GM23248 (cell line): ENCODE results near the gene URAD. TPM values are rescaled to one million over a fixed set of nuclear protein-coding genes. Genes with fewer than 3 reads are reported as not detected.
A peak's percentile ranks its signal among the peaks of the same experiment; 100 is the strongest.

ENCODE experiments used
- DNase-seq: peaks from one replicate; pipeline ENCODE4 v3.0.0-alpha.2; 2015
- H2AFZ ChIP-seq: fragments of 200-600 bp; sonication (generic); 2 replicates; pipeline ENCODE4 v1.6.1; 2016; ENCODE audit warnings: antibody characterized with exemption
- H3F3A ChIP-seq: fragments of 200-600 bp; sonication (generic); 2 replicates; pipeline ENCODE4 v1.6.1; 2016; ENCODE audit warnings: mild to moderate bottlenecking, antibody characterized with exemption, mixed run types; ENCODE audit not compliant: insufficient read depth
- H3K27ac ChIP-seq: fragments of 200-600 bp; sonication (generic); 2 replicates; pipeline ENCODE4 v1.5.1; 2016; ENCODE audit warnings: mild to moderate bottlenecking
- H3K27me3 ChIP-seq: fragments of 200-600 bp; sonication (generic); replicated peaks from 2 replicates; pipeline ENCODE4 v1.6.1; 2016; ENCODE audit warnings: mild to moderate bottlenecking; ENCODE audit not compliant: insufficient read depth
- H3K36me3 ChIP-seq: fragments of 200-600 bp; sonication (generic); 2 replicates; pipeline ENCODE4 v1.6.1; 2016; ENCODE audit warnings: low read depth, mild to moderate bottlenecking
- H3K4me1 ChIP-seq: fragments of 200-600 bp; sonication (generic); 2 replicates; pipeline ENCODE4 v1.6.1; 2016; ENCODE audit warnings: mild to moderate bottlenecking; ENCODE audit not compliant: insufficient read depth
- H3K4me2 ChIP-seq: fragments of 200-600 bp; sonication (generic); one replicate; pipeline ENCODE4 v1.6.1; 2016; ENCODE audit warnings: mild to moderate bottlenecking; ENCODE audit not compliant: unreplicated experiment
- H3K4me3 ChIP-seq: fragments of 200-600 bp; sonication (generic); 2 replicates; pipeline ENCODE4 v1.5.1; 2016; ENCODE audit warnings: mild to moderate bottlenecking
- H3K79me2 ChIP-seq: fragments of 200-600 bp; sonication (generic); 2 replicates; pipeline ENCODE4 v1.6.1; 2016; ENCODE audit warnings: mild to moderate bottlenecking; ENCODE audit not compliant: insufficient read depth
- H3K9ac ChIP-seq: fragments of 200-600 bp; sonication (generic); 2 replicates; pipeline ENCODE4 v1.6.1; 2016; ENCODE audit warnings: mild to moderate bottlenecking
- H3K9me2 ChIP-seq: fragments of 200-600 bp; sonication (generic); 2 replicates; pipeline ENCODE4 v1.6.1; 2016; ENCODE audit warnings: mixed run types, mild to moderate bottlenecking, moderate library complexity; ENCODE audit not compliant: insufficient read depth
- H3K9me3 ChIP-seq: fragments of 200-600 bp; sonication (generic); one replicate; pipeline ENCODE4 v1.6.1; 2017; ENCODE audit warnings: low read depth
- H4K20me1 ChIP-seq: fragments of 200-600 bp; sonication (generic); 2 replicates; pipeline ENCODE4 v1.6.0; 2016; ENCODE audit not compliant: insufficient read depth
- EZH2 ChIP-seq: fragments of 200-600 bp; sonication (generic); IDR thresholded peaks from 2 replicates; pipeline ENCODE4 v1.6.1; 2018; ENCODE audit warnings: antibody characterized with exemption, mild to moderate bottlenecking; ENCODE audit not compliant: insufficient read depth, poor library complexity, severe bottlenecking
- EZH2phosphoT487 ChIP-seq: fragments of 200-600 bp; sonication (generic); IDR thresholded peaks from 2 replicates; pipeline ENCODE4 v1.6.1; 2018; ENCODE audit warnings: antibody characterized with exemption, moderate library complexity, mild to moderate bottlenecking, low read depth; ENCODE audit not compliant: insufficient read depth
- WGBS, 2 experiments: methylation state at CpG; one replicate each; pipeline ENCODE4 v1.1.6; 2015 to 2017; ENCODE audit warnings: low lambda C conversion rate in 2 of 2, low coverage in 1 of 2; ENCODE audit errors: missing lambda C conversion rate in 2 of 2; 5-methylcytosine and 5-hydroxymethylcytosine counted together
- in situ Hi-C: fragments of 300-500 bp; cut with MboI; formaldehyde crosslinking; loops from 2 replicates; pipeline ENCODE4 v1.15.0; 2020
- polyA plus RNA-seq: library from polyadenylated mRNA; unstranded; fragments of >200 nt; fragmentation: Nextera tagmentation; extraction: Ambion mirVana; gene quantifications from 2 replicates; pipeline ENCODE4 v1.2.1, GENCODE V29; 2016
- total RNA-seq: library from RNA; depleted of rRNA; stranded (reverse); fragments of >200 nt; shearing (Covaris generic); gene quantifications from 2 replicates; pipeline ENCODE4 v1.2.3, GENCODE V29; 2014

URAD gene
- total and polyA plus RNA-seq, 2 experiments from 2014 or later, result not detected

GRCh38 chr13:27960362-27961226 is 27.9 kb downstream of the URAD start:
- Histone ChIP-seq H3K27me3 (peaks cover 95% of the 10 kb centered on the region), H3K9me2 (no peaks in the 10 kb centered on the region), H3K4me1 (peaks cover 12% of the 10 kb centered on the region; the same call in 1 of the 2 replicates), H3K4me2 (peak overlapping the region; percentile 67), H3K9me3 (no peaks in the 10 kb centered on the region), H4K20me1 (no peaks in the 10 kb centered on the region), H3F3A (no peaks in the 10 kb centered on the region), H3K9ac (no peak overlapping the region), H2AFZ (peak overlapping the region; percentile 61), H3K4me3 (peak overlapping the region; percentile 52), H3K79me2 (no peaks in the 10 kb centered on the region), H3K27ac (no peak overlapping the region), H3K36me3 (no peaks in the 10 kb centered on the region)
- peak; percentile 55 for DNase-seq
- in situ Hi-C loops, result no loop called here
- TF ChIP-seq EZH2phosphoT487, result 0 out of 2 replicates have a peak, but pooled peaks have one; percentile 40
- TF ChIP-seq EZH2, result peak; percentile 35
- WGBS, 2 experiments, result 1 to 3% methylated on average over 55 to 65 of the region's 73 CpGs

GRCh38 chr13:27959976-27960361 is 28.5 kb downstream of the URAD start:
- Histone ChIP-seq H2AFZ (peak overlapping the region; percentile 61), H3F3A (no peaks in the 10 kb centered on the region), H3K9me3 (no peaks in the 10 kb centered on the region), H3K9ac (no peak overlapping the region), H3K4me1 (peaks cover 12% of the 10 kb centered on the region; the same call in 1 of the 2 replicates), H3K4me2 (peak overlapping the region; percentile 67), H3K79me2 (no peaks in the 10 kb centered on the region), H3K27ac (no peak overlapping the region), H3K9me2 (no peaks in the 10 kb centered on the region), H4K20me1 (no peaks in the 10 kb centered on the region), H3K27me3 (peaks cover 95% of the 10 kb centered on the region), H3K36me3 (no peaks in the 10 kb centered on the region), H3K4me3 (peak overlapping the region; percentile 52)
- DNase-seq, result no peak
- WGBS, 2 experiments, result 19 to 21% methylated on average over 14 of the region's 14 CpGs
- TF ChIP-seq EZH2, result peak; percentile 43
- TF ChIP-seq EZH2phosphoT487, result no peak
- in situ Hi-C loops, result no loop called here

GRCh38 chr13:27956576-27957300 is 31.8 kb downstream of the URAD start:
- in situ Hi-C loops, result no loop called here
- Histone ChIP-seq H3K9ac (no peak overlapping the region), H3F3A (no peaks in the 10 kb centered on the region), H3K27me3 (peaks cover 83% of the 10 kb centered on the region), H2AFZ (no peak overlapping the region), H4K20me1 (no peaks in the 10 kb centered on the region), H3K4me1 (peaks cover 12% of the 10 kb centered on the region; the same call in 1 of the 2 replicates), H3K9me2 (no peaks in the 10 kb centered on the region), H3K4me3 (no peak overlapping the region), H3K79me2 (no peaks in the 10 kb centered on the region), H3K9me3 (no peaks in the 10 kb centered on the region), H3K4me2 (no peak overlapping the region), H3K27ac (no peak overlapping the region), H3K36me3 (no peaks in the 10 kb centered on the region)
- 9 to 13% methylated on average over 5 of the region's 5 CpGs for WGBS, 2 experiments
- DNase-seq, result no peak
- TF ChIP-seq EZH2 (no peak), EZH2phosphoT487 (no peak)

- Histone ChIP-seq H3K27me3 (peaks cover 70% of the 10 kb centered on the region), H3F3A (no peaks in the 10 kb centered on the region), H2AFZ (no peak overlapping the region), H3K9me3 (no peaks in the 10 kb centered on the region), H3K79me2 (no peaks in the 10 kb centered on the region), H3K4me2 (no peak overlapping the region), H4K20me1 (no peaks in the 10 kb centered on the region), H3K4me1 (0 out of 2 replicates have a peak, but pooled peaks cover 2% of the 10 kb centered on the region), H3K9me2 (no peaks in the 10 kb centered on the region), H3K27ac (no peak overlapping the region), H3K36me3 (no peaks in the 10 kb centered on the region), H3K4me3 (no peak overlapping the region), H3K9ac (no peak overlapping the region)
- in situ Hi-C loops, result no loop called here
- 45 to 48% methylated on average over 11 of the region's 11 CpGs for WGBS, 2 experiments
- TF ChIP-seq EZH2 (no peak), EZH2phosphoT487 (no peak)
- DNase-seq, result no peak
Observed at GRCh38 chr13:27955014-27955591, 33.4 kb downstream of the URAD start.
